H9 (cell line): ENCODE measurements around the gene CCBE1. TPM values are rescaled to one million over a fixed set of nuclear protein-coding genes. Genes with fewer than 3 reads are reported as not detected.

Experiments
- DNase-seq: peaks from one replicate; pipeline ENCODE4 v3.0.0-alpha.2; 2017
- H2AFZ ChIP-seq: one replicate; pipeline ENCODE4 v1.6.1; 2013; ENCODE audit warnings: mild to moderate bottlenecking, low read length, control low read depth, moderate library complexity
- H2AK5ac ChIP-seq: 2 replicates; pipeline ENCODE4 v1.6.1; 2013; ENCODE audit warnings: low read length, control low read depth, mixed read lengths; ENCODE audit not compliant: insufficient read length
- H2BK120ac ChIP-seq: one replicate; pipeline ENCODE4 v1.6.1; 2013; ENCODE audit warnings: low read depth, mild to moderate bottlenecking, low read length, control low read depth, inconsistent platforms; ENCODE audit not compliant: poor library complexity, severe bottlenecking
- H2BK12ac ChIP-seq: 2 replicates; pipeline ENCODE4 v1.6.1; 2013; ENCODE audit warnings: low read length, control low read depth, mixed read lengths, low read depth; ENCODE audit not compliant: insufficient read length
- H2BK15ac ChIP-seq: 2 replicates; pipeline ENCODE4 v1.6.1; 2013; ENCODE audit warnings: low read depth, low read length, control low read depth
- H2BK20ac ChIP-seq: one replicate; pipeline ENCODE4 v1.6.1; 2013; ENCODE audit warnings: low read depth, mild to moderate bottlenecking, low read length, control low read depth, inconsistent platforms; ENCODE audit not compliant: poor library complexity, severe bottlenecking
- H2BK5ac ChIP-seq: 2 replicates; pipeline ENCODE4 v1.6.1; 2013; ENCODE audit warnings: low read length, control low read depth, mixed read lengths; ENCODE audit not compliant: insufficient read length
- H3K14ac ChIP-seq: 2 replicates; pipeline ENCODE4 v1.6.1; 2013; ENCODE audit warnings: low read length, control low read depth; ENCODE audit not compliant: insufficient read depth
- H3K18ac ChIP-seq: 2 replicates; pipeline ENCODE4 v1.6.1; 2013; ENCODE audit warnings: low read depth, mild to moderate bottlenecking, mixed read lengths, low read length, control low read depth; ENCODE audit not compliant: insufficient read length
- H3K23ac ChIP-seq: 2 replicates; pipeline ENCODE4 v1.6.1; 2013; ENCODE audit warnings: low read length, control low read depth, mixed read lengths, low read depth; ENCODE audit not compliant: insufficient read length
- H3K23me2 ChIP-seq: 2 replicates; pipeline ENCODE4 v1.6.1; 2013; ENCODE audit warnings: low read depth, mild to moderate bottlenecking, mixed read lengths, low read length, control low read depth; ENCODE audit not compliant: insufficient read length, poor library complexity, severe bottlenecking
- H3K27ac ChIP-seq: 2 replicates; pipeline ENCODE4 v1.5.1; 2013; ENCODE audit warnings: low read length, control low read depth, mixed read lengths, low read depth; ENCODE audit not compliant: insufficient read length
- H3K27me3 ChIP-seq: 2 replicates; pipeline ENCODE4 v1.6.1; 2013; ENCODE audit warnings: low read length, control low read depth, inconsistent platforms; ENCODE audit not compliant: insufficient read depth
- H3K4ac ChIP-seq: 2 replicates; pipeline ENCODE4 v1.6.1; 2013; ENCODE audit warnings: low read depth, mild to moderate bottlenecking, control low read depth, inconsistent platforms, low read length, moderate library complexity
- H3K4me1 ChIP-seq: 2 replicates; pipeline ENCODE4 v1.6.1; 2013; ENCODE audit warnings: low read length, control low read depth, inconsistent platforms; ENCODE audit not compliant: insufficient read depth
- H3K4me2 ChIP-seq: 2 replicates; pipeline ENCODE4 v1.6.1; 2013; ENCODE audit warnings: low read length, control low read depth, mixed read lengths; ENCODE audit not compliant: insufficient read length, insufficient read depth
- H3K56ac ChIP-seq: 2 replicates; pipeline ENCODE4 v1.6.1; 2013; ENCODE audit warnings: low read depth, mild to moderate bottlenecking, mixed read lengths, low read length, control low read depth; ENCODE audit not compliant: insufficient read length
- H3K79me1 ChIP-seq: 2 replicates; pipeline ENCODE4 v1.6.1; 2013; ENCODE audit warnings: low read depth, mild to moderate bottlenecking, moderate library complexity, low read length, control low read depth, inconsistent platforms; ENCODE audit not compliant: insufficient read depth, poor library complexity, severe bottlenecking
- H3K79me2 ChIP-seq: 2 replicates; pipeline ENCODE4 v1.6.1; 2013; ENCODE audit warnings: low read length, control low read depth, inconsistent platforms; ENCODE audit not compliant: insufficient read depth
- H3K9ac ChIP-seq: 2 replicates; pipeline ENCODE4 v1.6.1; 2013; ENCODE audit warnings: low read length, control low read depth, mixed read lengths; ENCODE audit not compliant: insufficient read length; ENCODE audit errors: extremely low read depth
- H3K9me3 ChIP-seq: one replicate; pipeline ENCODE4 v1.6.1; 2013; ENCODE audit warnings: low read depth, low read length, inconsistent platforms; ENCODE audit not compliant: control insufficient read depth
- H3T11ph ChIP-seq: one replicate; pipeline ENCODE4 v1.6.1; 2013; ENCODE audit warnings: mild to moderate bottlenecking, low read length, control low read depth, inconsistent platforms
- H4K20me1 ChIP-seq: one replicate; pipeline ENCODE4 v1.6.1; 2013; ENCODE audit not compliant: control insufficient read depth, insufficient read length, insufficient read depth
- H4K5ac ChIP-seq: 2 replicates; pipeline ENCODE4 v1.6.1; 2013; ENCODE audit warnings: low read depth, mild to moderate bottlenecking, mixed read lengths, low read length, control low read depth; ENCODE audit not compliant: insufficient read length
- H4K8ac ChIP-seq: replicated peaks from 2 replicates; pipeline ENCODE4 v1.6.1; 2013; ENCODE audit warnings: low read length, control low read depth, mixed read lengths, low read depth; ENCODE audit not compliant: insufficient read length
- H4K91ac ChIP-seq: 2 replicates; pipeline ENCODE4 v1.6.1; 2013; ENCODE audit warnings: low read depth, mild to moderate bottlenecking, moderate library complexity, mixed read lengths, low read length, control low read depth; ENCODE audit not compliant: insufficient read length
- H3K27ac Mint-ChIP-seq, 3 experiments: 2 replicates in 2 of 3; 3 replicates in 1 of 3; pipeline ENCODE4 v1.8.0; 2020 to 2021; ENCODE audit warnings: mixed read lengths in 3 of 3, mild to moderate bottlenecking in 1 of 3, moderate library complexity in 1 of 3
- H3K27me3 Mint-ChIP-seq: 2 replicates; pipeline ENCODE4 v1.8.0; 2021; ENCODE audit warnings: low read depth, mild to moderate bottlenecking, moderate library complexity, mixed read lengths
- H3K36me3 Mint-ChIP-seq, 3 experiments: 2 replicates in 2 of 3; 3 replicates in 1 of 3; pipeline ENCODE4 v1.8.0; 2020 to 2021; ENCODE audit warnings: low read depth in 3 of 3, mixed read lengths in 3 of 3; ENCODE audit not compliant: insufficient read depth in 1 of 3
- H3K4me1 Mint-ChIP-seq, 2 experiments: 2 replicates each; pipeline ENCODE4 v1.8.0; 2020; ENCODE audit warnings: mixed read lengths in 2 of 2
- H3K4me3 Mint-ChIP-seq, 2 experiments: 2 replicates in 1 of 2; 3 replicates in 1 of 2; pipeline ENCODE4 v1.8.0; 2020 to 2021; ENCODE audit warnings: mild to moderate bottlenecking in 2 of 2, mixed read lengths in 2 of 2, moderate library complexity in 1 of 2
- H3K9me3 Mint-ChIP-seq, 2 experiments: 2 replicates in 1 of 2; 3 replicates in 1 of 2; pipeline ENCODE4 v1.8.0; 2020; ENCODE audit warnings: mild to moderate bottlenecking in 2 of 2, mixed read lengths in 2 of 2, moderate library complexity in 1 of 2
- WGBS: extraction: QIAGEN DNeasy Blood & Tissue Kit; methylation state at CpG from one replicate; pipeline ENCODE4 v1.1.7; 2013; ENCODE audit warnings: missing lambda C conversion rate, low lambda C conversion rate, mixed read lengths; ENCODE audit not compliant: insufficient read length; ENCODE audit errors: extremely low coverage; 5-methylcytosine and 5-hydroxymethylcytosine counted together
- total RNA-seq: library from RNA; stranded (reverse); gene quantifications from 2 replicates; pipeline ENCODE4 v1.2.1, GENCODE V29; 2021
- TF ChIP-seq, protein P1 (sequence below): fragments of 200-600 bp; sonication (generic); conservative IDR thresholded peaks from 3 replicates; pipeline ENCODE4 v1.8.0; 2021; ENCODE audit warnings: antibody characterized with exemption, mild to moderate bottlenecking

The CCBE1 gene
- total RNA-seq, 1 experiment from 2014 or later: 0.39 TPM

GRCh38 chr18:59419386-59419785 lies 277.8 kb downstream of the CCBE1 start:
- Histone ChIP-seq H2BK120ac (no peak overlapping the region), H3K56ac (no peak overlapping the region), H4K8ac (no peak overlapping the region), H2BK20ac (no peak overlapping the region), H4K20me1 (no peaks in the 10 kb centered on the region), H3K14ac (no peak overlapping the region), H3K23me2 (no peaks in the 10 kb centered on the region), H3K27ac (no peak overlapping the region), H2BK12ac (no peak overlapping the region), H3K79me1 (no peaks in the 10 kb centered on the region), H2BK5ac (no peak overlapping the region), H2BK15ac (no peak overlapping the region), H3K79me2 (no peaks in the 10 kb centered on the region), H3K18ac (no peak overlapping the region), H2AK5ac (no peak overlapping the region), H2AFZ (no peak overlapping the region), H3K4ac (no peak overlapping the region), H3K23ac (no peak overlapping the region), H4K5ac (no peak overlapping the region), H4K91ac (no peak overlapping the region), H3K9ac (no peak overlapping the region), H3K4me2 (no peak overlapping the region), H3K4me1 (no peaks in the 10 kb centered on the region), H3K9me3 (no peaks in the 10 kb centered on the region), H3K27me3 (no peaks in the 10 kb centered on the region), H3T11ph (no peak overlapping the region)
- no peak overlapping the region for H3K27ac Mint-ChIP-seq
- no peaks in the 10 kb centered on the region for H3K9me3 Mint-ChIP-seq
- H3K36me3 Mint-ChIP-seq: no peaks in the 10 kb centered on the region
- H3K4me3 Mint-ChIP-seq: no peak overlapping the region
- DNase-seq: no peak
- WGBS: no CpG with 5 or more reads among the region's 4 CpGs
- peaks cover 17% of the 10 kb centered on the region for H3K27me3 Mint-ChIP-seq
- TF ChIP-seq, protein P1, sequence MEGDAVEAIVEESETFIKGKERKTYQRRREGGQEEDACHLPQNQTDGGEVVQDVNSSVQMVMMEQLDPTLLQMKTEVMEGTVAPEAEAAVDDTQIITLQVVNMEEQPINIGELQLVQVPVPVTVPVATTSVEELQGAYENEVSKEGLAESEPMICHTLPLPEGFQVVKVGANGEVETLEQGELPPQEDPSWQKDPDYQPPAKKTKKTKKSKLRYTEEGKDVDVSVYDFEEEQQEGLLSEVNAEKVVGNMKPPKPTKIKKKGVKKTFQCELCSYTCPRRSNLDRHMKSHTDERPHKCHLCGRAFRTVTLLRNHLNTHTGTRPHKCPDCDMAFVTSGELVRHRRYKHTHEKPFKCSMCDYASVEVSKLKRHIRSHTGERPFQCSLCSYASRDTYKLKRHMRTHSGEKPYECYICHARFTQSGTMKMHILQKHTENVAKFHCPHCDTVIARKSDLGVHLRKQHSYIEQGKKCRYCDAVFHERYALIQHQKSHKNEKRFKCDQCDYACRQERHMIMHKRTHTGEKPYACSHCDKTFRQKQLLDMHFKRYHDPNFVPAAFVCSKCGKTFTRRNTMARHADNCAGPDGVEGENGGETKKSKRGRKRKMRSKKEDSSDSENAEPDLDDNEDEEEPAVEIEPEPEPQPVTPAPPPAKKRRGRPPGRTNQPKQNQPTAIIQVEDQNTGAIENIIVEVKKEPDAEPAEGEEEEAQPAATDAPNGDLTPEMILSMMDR: no peak
- H3K4me1 Mint-ChIP-seq: no peaks in the 10 kb centered on the region; a peak in 1 of 4 replicates
